Mucosa of rectum (tissue), 2 donors: Measurements from ENCODE around the gene GCKR.

Experiments used
- H3K27ac ChIP-seq, 2 donors: one replicate each; pipeline ENCODE4 v1.7.0; 2013; ENCODE audit warnings: inconsistent platforms in 2 of 2, low read depth in 2 of 2, low read length in 2 of 2
- H3K27me3 ChIP-seq, 2 donors: one replicate each; pipeline ENCODE4 v1.7.0; 2013; ENCODE audit warnings: low read length in 2 of 2; ENCODE audit not compliant: control insufficient read depth in 2 of 2, insufficient read depth in 2 of 2
- H3K36me3 ChIP-seq, 2 donors: one replicate each; pipeline ENCODE4 v1.7.0; 2013; ENCODE audit warnings: low read length in 2 of 2; ENCODE audit not compliant: control insufficient read depth in 2 of 2, insufficient read depth in 2 of 2
- H3K4me1 ChIP-seq, 2 donors: one replicate each; pipeline ENCODE4 v1.7.0; 2013; ENCODE audit warnings: low read length in 2 of 2, mild to moderate bottlenecking in 1 of 2; ENCODE audit not compliant: control insufficient read depth in 2 of 2, insufficient read depth in 2 of 2
- H3K4me3 ChIP-seq, 2 donors: one replicate each; pipeline ENCODE4 v1.7.0; 2013; ENCODE audit warnings: low read length in 2 of 2
- H3K9ac ChIP-seq, 2 donors: one replicate each; pipeline ENCODE4 v1.7.0; 2013; ENCODE audit warnings: low read length in 2 of 2, low read depth in 1 of 2, mild to moderate bottlenecking in 1 of 2
- H3K9me3 ChIP-seq, 2 donors: one replicate each; pipeline ENCODE4 v1.7.0; 2013; ENCODE audit warnings: low read length in 2 of 2; ENCODE audit not compliant: control insufficient read depth in 2 of 2
- donor health status: healthy.
- donor health status: Normal muscosa, but diverticular disease.

GCKR gene

DNA sequence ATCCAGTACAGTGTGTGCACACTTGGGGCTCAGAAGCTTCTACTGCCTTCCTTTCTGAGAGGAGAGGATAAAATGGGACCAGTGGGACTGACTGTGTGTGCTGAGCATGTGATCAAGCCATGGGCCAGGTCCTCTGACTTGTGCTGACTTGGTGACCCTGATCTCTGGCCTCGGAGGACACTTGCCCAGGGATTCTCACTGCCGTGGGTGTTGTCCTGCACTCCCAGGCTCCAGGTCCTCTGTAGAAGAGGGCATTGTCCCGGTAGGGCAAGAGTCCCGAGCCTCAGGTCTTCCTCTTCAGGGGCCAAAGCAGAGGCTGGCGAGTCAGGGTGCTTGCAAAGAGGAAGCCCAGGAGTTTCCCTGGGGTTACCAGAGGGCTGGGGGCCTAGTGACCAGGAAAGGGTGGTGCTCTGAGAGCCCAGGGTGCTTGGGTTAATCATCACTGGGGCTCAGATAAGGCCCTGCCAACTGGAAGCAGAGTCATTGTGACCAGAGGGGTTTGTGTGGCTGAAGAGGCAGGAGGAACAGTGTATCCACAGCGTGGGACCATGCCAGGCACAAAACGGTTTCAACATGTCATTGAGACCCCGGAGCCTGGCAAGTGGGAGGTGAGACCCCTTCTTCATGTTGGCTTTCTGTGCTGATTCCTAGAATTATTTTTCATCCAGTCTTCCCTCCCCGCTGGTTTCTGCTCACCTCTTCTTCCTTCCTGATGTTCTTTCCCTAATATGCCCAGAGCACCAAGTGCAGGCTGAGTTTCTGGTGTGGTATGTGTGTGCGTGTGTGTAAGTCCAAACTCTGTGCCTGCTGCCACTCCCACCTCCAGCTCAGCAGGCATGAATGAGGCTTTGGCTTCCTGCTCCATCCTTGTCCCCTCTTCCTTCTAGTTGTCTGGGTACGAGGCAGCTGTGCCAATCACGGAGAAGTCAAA is at the start of gene GCKR:
Gene GCKR (plus strand): TSS at position 483 of the 931 bp plus-strand sequence. CDS start 66 bp downstream, at position 549.
- Histone ChIP-seq H3K27ac (no peak within 1 kb of the TSS), H3K27me3 (peaks cover 13 to 24% of the 10 kb centered on the region in 2 donors), H3K9me3 (no peaks in the 10 kb centered on the region), H3K9ac (no peak within 1 kb of the TSS), H3K36me3 (no peaks in the 10 kb centered on the region), H3K4me1 (peaks cover 3% of the 10 kb centered on the region in 2 donors), H3K4me3 (no peak within 1 kb of the TSS)

DNA sequence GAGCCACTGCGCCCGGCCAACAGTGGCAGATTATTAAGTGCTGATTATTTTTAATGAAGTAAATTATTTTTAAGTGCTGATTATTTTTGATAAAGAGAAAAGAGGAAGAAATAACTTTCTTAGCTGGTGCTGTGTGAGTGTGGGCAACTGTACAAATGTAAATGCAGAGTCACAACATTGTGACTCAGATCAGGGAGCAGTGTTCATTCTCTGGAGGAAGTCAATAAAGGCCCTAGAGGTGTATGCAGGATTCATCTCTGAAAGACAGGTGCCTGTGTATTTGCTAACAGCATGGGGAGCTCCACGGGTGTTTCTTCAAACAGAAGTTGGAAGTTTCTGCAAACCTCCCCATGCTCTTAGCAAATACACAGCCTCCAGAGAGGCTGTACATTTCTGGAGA is 48.3 kb upstream of the GCKR start:
- Histone ChIP-seq H3K27ac (no peak overlapping the region), H3K9me3 (no peaks in the 10 kb centered on the region), H3K9ac (no peak overlapping the region), H3K36me3 (peaks cover 15 to 26% of the 10 kb centered on the region in 2 donors), H3K4me3 (no peak overlapping the region), H3K27me3 (no peaks in the 10 kb centered on the region), H3K4me1 (peaks cover 5 to 13% of the 10 kb centered on the region in 2 donors)

GRCh38 chr2:27451095-27451494 is 45.5 kb upstream of the GCKR start:
- Histone ChIP-seq H3K9me3 (no peaks in the 10 kb centered on the region), H3K36me3 (peaks cover 14 to 27% of the 10 kb centered on the region in 2 donors), H3K27ac (no peak overlapping the region), H3K27me3 (no peaks in the 10 kb centered on the region), H3K9ac (no peak overlapping the region), H3K4me1 (no peaks in the 10 kb centered on the region), H3K4me3 (no peak overlapping the region)

- Histone ChIP-seq H3K4me1 (no peaks in the 10 kb centered on the region), H3K4me3 (no peak overlapping the region), H3K27ac (no peak overlapping the region), H3K9me3 (no peaks in the 10 kb centered on the region), H3K27me3 (no peaks in the 10 kb centered on the region), H3K36me3 (peaks cover 12 to 28% of the 10 kb centered on the region in 2 donors), H3K9ac (no peak overlapping the region)
Observed at GRCh38 chr2:27453968-27454367, 42.7 kb upstream of the GCKR start.

DNA sequence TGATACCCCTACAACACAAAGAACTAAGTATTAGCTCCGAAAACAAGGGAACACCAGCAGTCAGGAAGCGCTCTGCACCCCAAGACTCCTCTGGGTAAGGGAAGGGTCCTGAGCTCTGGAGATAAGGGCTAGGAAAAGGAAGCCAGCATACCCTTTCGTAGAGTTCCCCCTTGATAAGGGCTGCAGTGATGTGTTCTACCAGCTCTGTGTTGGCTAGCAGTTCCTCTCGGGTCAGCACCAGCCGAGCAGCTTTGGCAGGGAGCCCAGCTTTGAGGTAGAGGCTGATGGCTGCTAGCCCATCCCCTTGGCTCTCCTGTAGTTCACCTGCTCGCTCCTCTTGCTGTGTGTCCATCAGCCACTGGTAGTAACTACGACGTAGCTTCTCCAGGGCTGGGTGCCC is 35.5 kb upstream of the GCKR start:
- Histone ChIP-seq H3K9ac (no peak overlapping the region), H3K4me1 (no peaks in the 10 kb centered on the region), H3K9me3 (no peaks in the 10 kb centered on the region), H3K27me3 (no peaks in the 10 kb centered on the region), H3K36me3 (peaks cover 4 to 9% of the 10 kb centered on the region in 2 donors), H3K4me3 (no peak overlapping the region), H3K27ac (no peak overlapping the region)

DNA sequence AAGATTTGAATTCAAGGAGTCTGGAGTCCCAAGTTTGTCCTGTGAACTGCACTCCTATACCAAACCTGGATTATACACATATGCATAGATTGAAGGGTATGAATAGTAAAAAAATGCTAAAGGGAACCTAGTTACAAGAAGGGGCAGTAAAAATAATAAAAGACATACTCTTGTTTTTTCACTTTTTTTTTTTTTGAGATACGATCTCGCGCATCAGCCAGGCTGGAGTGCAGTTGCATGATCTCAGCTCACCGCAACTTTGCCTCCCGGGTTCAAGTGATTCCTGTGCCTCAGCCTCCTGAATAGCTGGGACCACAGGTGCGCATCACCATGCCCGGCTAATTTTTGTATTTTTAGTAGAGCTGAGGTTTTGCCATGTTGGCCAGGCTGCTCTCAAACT is 32.2 kb upstream of the GCKR start:
- Histone ChIP-seq H3K27me3 (no peaks in the 10 kb centered on the region), H3K36me3 (peaks cover 0 to 2% of the 10 kb centered on the region in 2 donors), H3K4me1 (no peaks in the 10 kb centered on the region), H3K27ac (no peak overlapping the region), H3K9me3 (no peaks in the 10 kb centered on the region), H3K4me3 (no peak overlapping the region), H3K9ac (no peak overlapping the region)

- Histone ChIP-seq H3K27me3 (no peaks in the 10 kb centered on the region), H3K36me3 (peaks cover 0 to 18% of the 10 kb centered on the region in 2 donors), H3K9ac (no peak overlapping the region), H3K4me1 (no peaks in the 10 kb centered on the region), H3K9me3 (no peaks in the 10 kb centered on the region), H3K4me3 (no peak overlapping the region), H3K27ac (no peak overlapping the region)
Observed at GRCh38 chr2:27471961-27472360, 24.7 kb upstream of the GCKR start.

DNA sequence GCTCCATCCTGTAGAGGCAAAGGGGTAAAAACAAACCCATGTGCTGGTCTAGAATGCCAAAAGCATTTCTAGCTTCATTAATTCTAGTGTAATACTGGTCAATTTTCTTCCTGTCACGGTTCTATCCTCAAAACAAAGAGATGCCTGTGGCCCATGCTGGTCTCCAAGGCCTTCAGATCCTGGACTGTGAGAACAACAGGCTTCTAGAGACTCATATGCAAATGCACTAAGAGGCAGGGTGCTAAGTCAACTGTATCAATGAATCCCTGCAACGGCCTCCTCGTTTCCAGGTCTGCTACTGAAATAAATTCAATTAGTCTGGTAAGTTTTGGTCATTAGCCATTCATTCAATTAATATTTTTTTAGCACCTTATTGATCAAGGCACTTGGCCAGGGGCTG is 11.1 kb upstream of the GCKR start:
- H3K4me1 ChIP-seq: peaks cover 5 to 7% of the 10 kb centered on the region in 2 donors
- no peak overlapping the region for H3K27ac ChIP-seq
- no peak overlapping the region for H3K4me3 ChIP-seq
- H3K9ac ChIP-seq: no peak overlapping the region
- no peaks in the 10 kb centered on the region for H3K27me3 ChIP-seq
- H3K36me3 ChIP-seq: peaks cover 11 to 16% of the 10 kb centered on the region in 2 donors
- H3K9me3 ChIP-seq: no peaks in the 10 kb centered on the region

GRCh38 chr2:27489118-27489497 is 7.5 kb upstream of the GCKR start:
- H3K4me3 ChIP-seq: peak overlapping the region; percentile 59 to 97
- peak overlapping the region; percentile 10 to 68 for H3K27ac ChIP-seq
- peak overlapping the region; percentile 70 to 77 for H3K9ac ChIP-seq
- H3K27me3 ChIP-seq: peaks cover under 1 to 3% of the 10 kb centered on the region in 2 donors
- H3K36me3 ChIP-seq: peaks cover 0 to 4% of the 10 kb centered on the region in 2 donors
- H3K4me1 ChIP-seq: peaks cover 5 to 7% of the 10 kb centered on the region in 2 donors
- no peaks in the 10 kb centered on the region for H3K9me3 ChIP-seq

DNA sequence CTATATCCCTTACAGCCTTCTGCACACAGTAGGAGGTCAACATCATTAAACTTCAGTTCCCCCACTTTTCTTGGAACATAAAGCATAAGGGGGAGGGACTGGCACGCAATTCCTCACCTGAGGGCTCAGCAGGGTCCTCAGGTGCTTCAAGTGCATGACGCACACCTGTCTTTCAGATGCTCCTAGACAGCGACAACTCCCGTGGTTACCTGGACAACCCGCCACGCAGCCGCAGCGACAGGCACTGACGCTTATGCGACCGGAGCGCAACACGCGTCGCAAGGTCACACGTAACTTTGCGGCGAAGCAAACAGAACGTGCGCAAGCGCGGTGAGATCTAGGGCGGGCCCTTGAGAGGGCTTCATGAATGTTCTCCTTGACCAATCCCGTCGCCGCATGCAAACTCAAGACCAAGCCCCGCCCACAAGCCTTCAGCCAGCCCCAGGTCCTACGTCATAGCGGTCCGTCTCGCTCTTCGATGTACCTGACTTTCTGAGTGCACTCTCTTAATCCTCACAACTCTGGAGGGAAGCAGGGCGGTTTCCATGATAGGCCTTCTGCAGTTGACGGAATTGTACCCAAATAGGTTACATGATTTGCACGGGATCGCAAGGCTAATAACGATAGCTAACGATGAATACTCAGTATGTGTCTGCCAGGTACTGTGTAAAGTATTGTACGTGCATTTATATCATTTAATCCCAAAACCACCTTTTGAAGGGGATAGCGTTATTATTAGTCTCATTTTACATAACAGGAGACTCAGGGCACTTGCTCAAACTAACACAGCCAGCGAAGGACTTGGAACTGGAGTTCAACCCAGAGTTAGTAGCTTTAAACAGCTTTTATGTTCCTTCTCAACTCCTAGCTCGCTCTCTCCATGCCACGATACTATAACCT is 6.9 kb upstream of the GCKR start, which contains the start of gene IFT172:
Gene IFT172 (minus strand): TSS at position 246 of the 900 bp plus-strand sequence. CDS start 90 bp downstream, at position 156.
- Histone ChIP-seq H3K4me3 (peak within 1 kb of the TSS; percentile 59 to 97), H3K9ac (peak within 1 kb of the TSS; percentile 70 to 77), H3K27ac (peak within 1 kb of the TSS; percentile 54 to 68), H3K36me3 (peaks cover 0 to 1% of the 10 kb centered on the region in 2 donors), H3K9me3 (no peaks in the 10 kb centered on the region), H3K27me3 (peaks cover 4 to 6% of the 10 kb centered on the region in 2 donors), H3K4me1 (peaks cover 5 to 7% of the 10 kb centered on the region in 2 donors)
